Left ventricle myocardium inferior (tissue), 1 donor: ENCODE data around the gene SERPINA3. TPM values are rescaled to one million over a fixed set of nuclear protein-coding genes. Genes with fewer than 3 reads are reported as not detected.

Source experiments
- DNase-seq: peaks from one replicate; pipeline ENCODE4 v3.0.0-alpha.2; 2020
- H3K27ac ChIP-seq: fragments of 200-600 bp; replicated peaks from 2 replicates; pipeline ENCODE4 v1.8.0; 2021
- H3K27me3 ChIP-seq: fragments of 200-600 bp; 2 replicates; pipeline ENCODE4 v1.8.0; 2021; ENCODE audit warnings: low read depth
- H3K36me3 ChIP-seq: fragments of 200-600 bp; 2 replicates; pipeline ENCODE4 v1.8.0; 2021
- H3K4me1 ChIP-seq: fragments of 200-600 bp; 2 replicates; pipeline ENCODE4 v1.8.0; 2021
- H3K4me3 ChIP-seq: fragments of 200-600 bp; 2 replicates; pipeline ENCODE4 v1.8.0; 2021; ENCODE audit warnings: mild to moderate bottlenecking, moderate library complexity
- H3K9me3 ChIP-seq: fragments of 200-600 bp; replicated peaks from 2 replicates; pipeline ENCODE4 v1.8.0; 2021
- intact Hi-C: fragments of 100-400 bp; cut with micrococcal nuclease; formaldehyde crosslinking; loops from one replicate; pipeline ENCODE4 v1.11.0; 2022
- total RNA-seq: library from RNA; stranded (reverse); fragmentation: NEBNext Ultra II Directional; extraction: Animal tissue kit (Norgen Biotek cat#: 25700); gene quantifications from one replicate; pipeline ENCODE4 v1.2.1, GENCODE V29; 2021
- TF ChIP-seq, protein P1 (sequence below): fragments of 200-600 bp; IDR thresholded peaks from 2 replicates; pipeline ENCODE4 v1.8.0; 2021; ENCODE audit warnings: antibody characterized with exemption, mild to moderate bottlenecking, borderline replicate concordance
- donor health status: DM: no; HTN: yes; CAD: no; lungs with severe emphysema.

Gene SERPINA3
- total RNA-seq, 1 donor from 2014 or later = 45.5 TPM

GRCh38 chr14:94659901-94660300 is 47.7 kb downstream of the SERPINA3 start:
- TF ChIP-seq, protein P1, sequence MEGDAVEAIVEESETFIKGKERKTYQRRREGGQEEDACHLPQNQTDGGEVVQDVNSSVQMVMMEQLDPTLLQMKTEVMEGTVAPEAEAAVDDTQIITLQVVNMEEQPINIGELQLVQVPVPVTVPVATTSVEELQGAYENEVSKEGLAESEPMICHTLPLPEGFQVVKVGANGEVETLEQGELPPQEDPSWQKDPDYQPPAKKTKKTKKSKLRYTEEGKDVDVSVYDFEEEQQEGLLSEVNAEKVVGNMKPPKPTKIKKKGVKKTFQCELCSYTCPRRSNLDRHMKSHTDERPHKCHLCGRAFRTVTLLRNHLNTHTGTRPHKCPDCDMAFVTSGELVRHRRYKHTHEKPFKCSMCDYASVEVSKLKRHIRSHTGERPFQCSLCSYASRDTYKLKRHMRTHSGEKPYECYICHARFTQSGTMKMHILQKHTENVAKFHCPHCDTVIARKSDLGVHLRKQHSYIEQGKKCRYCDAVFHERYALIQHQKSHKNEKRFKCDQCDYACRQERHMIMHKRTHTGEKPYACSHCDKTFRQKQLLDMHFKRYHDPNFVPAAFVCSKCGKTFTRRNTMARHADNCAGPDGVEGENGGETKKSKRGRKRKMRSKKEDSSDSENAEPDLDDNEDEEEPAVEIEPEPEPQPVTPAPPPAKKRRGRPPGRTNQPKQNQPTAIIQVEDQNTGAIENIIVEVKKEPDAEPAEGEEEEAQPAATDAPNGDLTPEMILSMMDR = no peak
- H3K27ac ChIP-seq = no peak overlapping the region
- peaks cover 40% of the 10 kb centered on the region for H3K27me3 ChIP-seq
- no peak for DNase-seq
- H3K4me1 ChIP-seq = no peaks in the 10 kb centered on the region
- H3K4me3 ChIP-seq = no peak overlapping the region
- no peaks in the 10 kb centered on the region for H3K36me3 ChIP-seq
- H3K9me3 ChIP-seq = no peaks in the 10 kb centered on the region
- intact Hi-C loops = no loop called here

- no peak for DNase-seq
- H3K27me3 ChIP-seq = peaks cover 40% of the 10 kb centered on the region
- TF ChIP-seq, protein P1 = no peak
- H3K4me3 ChIP-seq = no peak overlapping the region
- no peaks in the 10 kb centered on the region for H3K36me3 ChIP-seq
- no peak overlapping the region for H3K27ac ChIP-seq
- H3K4me1 ChIP-seq = no peaks in the 10 kb centered on the region
- no peaks in the 10 kb centered on the region for H3K9me3 ChIP-seq
- intact Hi-C loops = no loop called here
Measured at GRCh38 chr14:94660306-94660946, 48.2 kb downstream of the SERPINA3 start.

- no peak overlapping the region for H3K4me3 ChIP-seq
- H3K4me1 ChIP-seq = no peaks in the 10 kb centered on the region
- TF ChIP-seq, protein P1 = no peak
- no peaks in the 10 kb centered on the region for H3K36me3 ChIP-seq
- peaks cover 54% of the 10 kb centered on the region for H3K27me3 ChIP-seq
- no peaks in the 10 kb centered on the region for H3K9me3 ChIP-seq
- DNase-seq = no peak
- no peak overlapping the region for H3K27ac ChIP-seq
- intact Hi-C loops = no loop called here
Measured at GRCh38 chr14:94663538-94663937, 51.3 kb downstream of the SERPINA3 start.

DNA sequence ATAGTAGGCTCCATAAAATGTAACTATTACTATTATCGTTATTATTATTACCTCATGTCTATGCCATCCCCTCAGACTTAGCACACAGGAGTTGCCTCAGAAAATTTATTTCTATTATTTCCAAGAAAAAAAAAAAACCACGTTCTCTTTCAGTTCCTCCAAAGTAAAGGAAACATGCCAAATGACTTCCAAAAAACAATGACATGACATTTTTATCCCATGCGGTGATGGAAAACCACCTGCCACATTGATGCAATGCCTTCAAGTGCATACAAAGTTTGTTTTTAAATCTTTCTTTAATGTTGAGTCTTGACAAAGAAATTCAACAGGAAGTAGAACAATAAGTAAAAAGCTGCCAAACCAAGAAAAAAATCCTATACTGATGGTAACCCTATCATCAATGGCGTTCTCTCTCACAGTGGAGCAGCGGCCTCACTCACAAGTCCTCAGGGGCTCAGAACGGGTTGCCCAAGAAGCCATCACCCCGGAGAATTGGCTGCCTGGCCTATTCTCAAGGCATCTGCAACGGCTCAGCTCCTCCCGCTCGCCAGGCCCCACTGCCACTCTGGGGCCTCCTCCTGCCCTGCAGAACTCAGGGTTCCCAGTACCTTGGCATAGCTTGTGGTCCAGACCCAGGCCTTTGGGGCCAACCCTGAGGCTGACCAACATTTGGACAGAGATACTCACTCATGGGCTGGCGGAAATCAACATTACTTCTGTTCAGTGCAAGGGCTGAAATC is 51.9 kb downstream of the SERPINA3 start:
- no peak for DNase-seq
- Histone ChIP-seq H3K9me3 (no peaks in the 10 kb centered on the region), H3K27me3 (peaks cover 57% of the 10 kb centered on the region), H3K36me3 (no peaks in the 10 kb centered on the region), H3K4me3 (no peak overlapping the region), H3K27ac (no peak overlapping the region), H3K4me1 (no peaks in the 10 kb centered on the region)
- TF ChIP-seq, protein P1 = no peak
- intact Hi-C loops = no loop called here

GRCh38 chr14:94665121-94665520 is 52.9 kb downstream of the SERPINA3 start:
- H3K9me3 ChIP-seq = no peaks in the 10 kb centered on the region
- no peak overlapping the region for H3K27ac ChIP-seq
- no peaks in the 10 kb centered on the region for H3K36me3 ChIP-seq
- no peak overlapping the region for H3K4me3 ChIP-seq
- H3K4me1 ChIP-seq = no peaks in the 10 kb centered on the region
- intact Hi-C loops = no loop called here
- H3K27me3 ChIP-seq = peaks cover 52% of the 10 kb centered on the region
- TF ChIP-seq, protein P1 = no peak
- no peak for DNase-seq
